GM13977 (cell line): ENCODE data around the gene SLC43A2.

Experiments used
- DNase-seq: peaks from one replicate; pipeline ENCODE4 v3.0.0; 2012; ENCODE audit warnings: low spot score
- in situ Hi-C: fragments of 300-500 bp; cut with MboI; formaldehyde crosslinking; loops from one replicate; pipeline ENCODE4 v1.12.0; 2022; ENCODE audit warnings: low sequenced_read_pairs, low pct_unique_long_range_greater_than_20kb, mixed read lengths, inconsistent platforms; ENCODE audit not compliant: unreplicated experiment
- TF ChIP-seq, protein P1 (sequence below): IDR thresholded peaks from 2 replicates; pipeline ENCODE4 v1.5.1; 2012; ENCODE audit warnings: mild to moderate bottlenecking, control low read depth; ENCODE audit not compliant: insufficient read depth; ENCODE audit errors: extremely low read depth, missing control alignments

The SLC43A2 gene

DNA sequence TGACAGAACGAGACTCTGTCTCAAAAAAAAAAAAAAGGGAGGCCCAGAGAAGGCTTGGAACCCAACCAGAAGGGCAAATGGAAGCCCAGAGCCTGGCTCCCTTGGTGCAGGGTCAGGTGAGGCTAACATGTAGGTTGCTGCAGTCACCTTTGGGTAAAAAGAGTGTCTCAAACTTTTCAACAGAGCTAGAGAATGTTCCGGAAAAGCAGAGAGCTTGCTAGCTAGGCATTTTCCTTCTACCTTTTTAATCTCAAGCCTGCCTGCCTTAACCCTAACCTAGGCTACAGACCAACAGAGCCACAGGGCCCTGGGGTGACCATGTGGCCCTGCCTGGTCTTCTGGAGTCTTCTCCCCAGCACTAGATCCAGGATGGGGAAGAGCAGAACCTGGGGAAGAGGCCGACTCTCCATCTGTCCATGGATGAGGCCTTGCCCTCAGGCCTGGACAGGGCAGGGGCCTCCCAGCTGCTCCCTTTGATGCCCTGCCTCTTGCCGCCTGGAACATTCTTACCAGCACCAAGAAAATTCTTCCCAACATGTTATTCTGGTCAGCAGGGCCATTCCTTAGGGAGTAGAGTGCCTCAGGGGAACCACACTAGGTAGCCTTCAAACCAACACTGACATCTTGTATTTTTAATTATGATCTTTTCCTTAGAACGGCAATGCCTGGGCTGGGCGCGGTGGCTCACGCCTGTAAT lies 30.1 kb downstream of the SLC43A2 start:
- TF ChIP-seq, protein P1, sequence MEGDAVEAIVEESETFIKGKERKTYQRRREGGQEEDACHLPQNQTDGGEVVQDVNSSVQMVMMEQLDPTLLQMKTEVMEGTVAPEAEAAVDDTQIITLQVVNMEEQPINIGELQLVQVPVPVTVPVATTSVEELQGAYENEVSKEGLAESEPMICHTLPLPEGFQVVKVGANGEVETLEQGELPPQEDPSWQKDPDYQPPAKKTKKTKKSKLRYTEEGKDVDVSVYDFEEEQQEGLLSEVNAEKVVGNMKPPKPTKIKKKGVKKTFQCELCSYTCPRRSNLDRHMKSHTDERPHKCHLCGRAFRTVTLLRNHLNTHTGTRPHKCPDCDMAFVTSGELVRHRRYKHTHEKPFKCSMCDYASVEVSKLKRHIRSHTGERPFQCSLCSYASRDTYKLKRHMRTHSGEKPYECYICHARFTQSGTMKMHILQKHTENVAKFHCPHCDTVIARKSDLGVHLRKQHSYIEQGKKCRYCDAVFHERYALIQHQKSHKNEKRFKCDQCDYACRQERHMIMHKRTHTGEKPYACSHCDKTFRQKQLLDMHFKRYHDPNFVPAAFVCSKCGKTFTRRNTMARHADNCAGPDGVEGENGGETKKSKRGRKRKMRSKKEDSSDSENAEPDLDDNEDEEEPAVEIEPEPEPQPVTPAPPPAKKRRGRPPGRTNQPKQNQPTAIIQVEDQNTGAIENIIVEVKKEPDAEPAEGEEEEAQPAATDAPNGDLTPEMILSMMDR, result no peak
- DNase-seq, result no peak
- in situ Hi-C loops, result no loop called here

DNA sequence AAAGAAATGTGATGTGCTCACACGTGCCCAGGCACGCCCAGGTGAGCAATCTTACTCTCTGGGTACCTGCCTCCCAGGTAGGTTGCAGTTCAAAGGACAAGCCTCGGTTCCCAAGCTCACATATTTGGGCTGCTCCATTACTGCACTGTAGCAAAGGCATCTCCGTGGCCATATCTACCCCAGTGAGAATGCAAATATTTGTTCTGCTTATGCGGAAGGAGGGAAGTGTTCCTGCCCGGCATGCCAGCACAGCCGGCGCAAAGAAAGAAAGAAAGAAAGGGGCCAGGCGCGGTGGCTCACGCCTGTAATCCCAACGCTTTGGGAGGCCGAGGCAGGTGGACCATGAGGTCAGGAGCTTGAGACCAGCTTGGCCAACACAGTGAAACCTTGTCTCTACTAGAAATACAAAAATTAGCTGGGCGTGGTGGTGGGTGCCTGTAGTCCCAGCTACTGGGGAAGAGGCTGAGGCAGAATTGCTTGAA lies 30.7 kb downstream of the SLC43A2 start:
- TF ChIP-seq, protein P1, result no peak
- in situ Hi-C loops, result no loop called here
- no peak for DNase-seq

DNA sequence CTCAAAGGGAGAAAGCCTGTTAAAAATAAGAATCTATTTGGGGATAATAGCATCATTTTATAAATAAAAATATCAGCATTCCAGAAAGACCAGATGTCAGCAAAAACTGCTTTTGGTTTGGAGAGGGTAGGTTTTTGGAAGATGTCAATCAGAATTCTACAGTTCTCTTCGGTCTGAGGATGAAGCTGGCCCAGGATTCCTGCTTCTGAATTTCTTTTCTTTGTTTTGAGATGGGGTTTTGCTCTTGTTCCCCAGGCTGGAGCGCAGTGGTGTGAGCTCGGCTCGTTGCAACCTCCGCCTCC lies 35.1 kb downstream of the SLC43A2 start:
- TF ChIP-seq, protein P1, result no peak
- in situ Hi-C loops, result no loop called here

DNA sequence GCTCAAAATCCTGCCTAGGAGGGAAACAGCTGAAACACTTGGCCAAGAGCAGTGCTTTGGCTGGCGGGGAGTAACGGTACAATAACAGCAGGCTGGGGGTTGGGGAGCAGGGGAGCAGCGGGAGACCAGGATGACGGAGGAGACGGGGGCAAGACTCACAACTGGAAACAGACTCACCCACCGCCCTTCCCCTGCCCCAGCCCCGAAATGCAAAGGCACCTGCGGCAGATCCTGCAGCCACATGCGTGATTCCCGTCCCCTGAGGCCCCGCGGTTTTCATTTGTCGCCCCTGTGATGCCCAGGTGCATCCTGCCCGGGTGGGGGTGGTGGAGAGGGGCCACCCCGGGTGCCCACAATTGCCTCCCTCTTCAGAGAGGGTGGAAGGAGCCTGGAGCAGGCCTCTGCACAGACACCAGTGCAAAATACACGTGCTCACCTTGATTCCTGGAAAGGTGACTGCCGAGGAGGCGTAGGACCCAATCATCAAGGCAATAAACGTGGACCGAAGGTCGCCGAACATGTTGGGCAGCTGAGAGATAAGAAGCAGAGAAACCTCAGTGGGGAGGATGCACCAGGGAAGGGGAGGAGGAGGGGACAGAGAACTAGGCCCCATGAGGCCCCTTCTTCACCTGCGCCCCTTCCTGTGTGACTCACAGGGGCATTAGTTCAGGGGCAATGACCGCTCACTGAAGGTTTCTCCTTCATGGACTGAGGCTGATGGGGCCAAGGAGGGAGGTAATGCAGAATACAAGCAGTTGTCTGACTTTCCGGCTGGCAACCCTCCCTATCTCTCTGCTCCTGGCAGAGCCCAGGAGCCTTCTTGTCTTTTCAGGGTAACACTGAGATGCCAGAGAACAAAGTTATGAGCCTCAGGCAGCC lies 35.6 kb downstream of the SLC43A2 start:
- TF ChIP-seq, protein P1, result no peak
- DNase-seq, result peak; percentile 76
- in situ Hi-C loops, result no loop called here

More for the DNA sequence above, 35.1 kb downstream of the SLC43A2 start:
- no peak for DNase-seq

DNA sequence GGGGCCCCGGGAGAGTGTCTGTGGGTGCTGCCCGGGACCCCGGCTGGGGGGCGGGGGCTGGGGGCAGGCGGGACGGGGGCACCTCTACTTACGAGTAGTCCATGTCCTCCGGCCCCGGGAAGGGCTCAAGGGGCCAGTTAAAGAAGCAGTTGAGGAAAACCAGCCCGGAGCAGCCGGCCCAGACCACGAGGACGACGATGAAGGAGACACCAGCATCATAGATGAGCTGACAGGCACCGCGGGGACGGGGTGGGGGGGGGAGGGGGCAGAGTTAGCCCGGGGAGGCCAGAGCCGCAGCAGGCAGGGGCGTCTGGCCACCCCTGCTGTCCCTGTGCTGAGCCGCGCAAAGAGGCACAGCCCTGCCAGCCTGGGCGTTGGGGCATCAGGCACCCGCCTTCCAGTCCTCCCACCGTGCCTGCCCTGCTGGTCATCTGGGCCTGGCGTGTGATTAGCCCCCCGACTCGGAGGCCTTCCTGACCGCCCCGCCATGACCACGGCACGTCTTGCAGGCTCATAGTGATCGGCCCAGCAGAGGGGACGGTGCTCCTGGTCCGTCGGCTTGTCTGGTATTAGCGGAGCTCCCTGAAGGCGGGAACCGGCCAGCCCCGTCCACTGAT lies 37.1 kb downstream of the SLC43A2 start:
- TF ChIP-seq, protein P1, result no peak
- in situ Hi-C loops, result no loop called here
- no peak for DNase-seq

DNA sequence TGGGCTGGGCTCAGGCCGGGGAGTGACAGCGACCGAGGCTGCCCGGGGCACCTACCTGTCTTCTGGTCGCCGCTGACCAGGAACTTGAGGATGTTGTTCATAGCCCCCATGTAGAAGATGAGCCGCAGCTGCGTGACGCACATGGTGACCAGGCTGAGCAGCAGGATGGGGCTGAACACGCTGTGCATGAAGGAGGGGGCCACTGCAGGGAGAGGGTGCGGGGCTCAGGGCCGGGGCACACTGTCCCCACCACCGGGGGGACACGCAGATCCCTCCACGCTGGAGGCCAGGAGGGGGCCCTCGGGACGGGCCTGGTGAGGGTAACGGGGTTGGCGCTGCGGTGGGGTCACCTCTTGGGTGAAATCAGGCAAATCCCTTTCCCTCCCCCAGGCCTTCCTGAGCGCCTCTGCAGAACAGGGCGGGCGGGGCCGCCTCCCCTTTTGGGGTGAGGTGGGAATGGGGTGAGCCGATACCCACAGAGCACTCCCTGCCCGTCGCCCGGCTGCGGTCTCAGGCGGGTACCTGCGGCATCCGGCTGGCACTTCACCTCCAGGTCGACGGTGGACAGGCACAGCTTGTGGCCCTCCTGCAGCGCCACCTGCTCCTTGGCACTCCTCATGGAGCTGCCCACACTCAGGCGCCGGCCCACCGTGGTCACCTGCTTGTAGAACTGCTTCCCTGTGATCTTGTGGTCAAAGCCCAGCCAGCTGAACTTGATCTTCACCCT lies 37.7 kb downstream of the SLC43A2 start:
- TF ChIP-seq, protein P1, result no peak
- no peak for DNase-seq
- in situ Hi-C loops, result no loop called here
